DOHH2 (cell line): ENCODE measurements around the gene MGAT4B.

Experiments
- H3F3A ChIP-seq: fragments of 200-600 bp; sonication (generic), shearing (Covaris generic); 2 replicates; pipeline ENCODE4 v1.6.0; 2016; ENCODE audit warnings: antibody characterized with exemption, mild to moderate bottlenecking; ENCODE audit not compliant: control insufficient read depth, insufficient read depth
- H3K27ac ChIP-seq: fragments of 200-600 bp; sonication (generic); 2 replicates; pipeline ENCODE4 v1.5.1; 2014; ENCODE audit warnings: low read depth, mild to moderate bottlenecking, low read length, moderate library complexity
- H3K27me3 ChIP-seq: fragments of 200-600 bp; sonication (generic); 2 replicates; pipeline ENCODE4 v1.6.1; 2014; ENCODE audit warnings: mild to moderate bottlenecking, low read length, mixed read lengths; ENCODE audit not compliant: control insufficient read depth
- H3K36me3 ChIP-seq: fragments of 200-600 bp; sonication (generic); 2 replicates; pipeline ENCODE4 v1.6.1; 2014; ENCODE audit warnings: mild to moderate bottlenecking, low read length, moderate library complexity, mixed read lengths; ENCODE audit not compliant: control insufficient read depth
- H3K4me1 ChIP-seq: fragments of 200-600 bp; sonication (generic); 2 replicates; pipeline ENCODE4 v1.6.1; 2014; ENCODE audit warnings: mild to moderate bottlenecking, low read length, mixed read lengths; ENCODE audit not compliant: control insufficient read depth
- H3K4me2 ChIP-seq: fragments of 200-600 bp; sonication (generic); 2 replicates; pipeline ENCODE4 v1.6.0; 2014; ENCODE audit warnings: mild to moderate bottlenecking, low read length, moderate library complexity
- H3K4me3 ChIP-seq: fragments of 200-600 bp; sonication (generic); 2 replicates; pipeline ENCODE4 v1.5.1; 2014; ENCODE audit warnings: mild to moderate bottlenecking, low read length, mixed read lengths
- H3K79me2 ChIP-seq: fragments of 200-600 bp; sonication (generic); 2 replicates; pipeline ENCODE4 v1.6.1; 2014; ENCODE audit warnings: mild to moderate bottlenecking, low read length, mixed read lengths; ENCODE audit not compliant: control insufficient read depth
- H3K9me2 ChIP-seq: fragments of 200-600 bp; sonication (generic); replicated peaks from 2 replicates; pipeline ENCODE4 v1.6.1; 2014; ENCODE audit warnings: mild to moderate bottlenecking, low read length, mixed read lengths; ENCODE audit not compliant: control insufficient read depth
- H3K9me3 ChIP-seq: fragments of 200-600 bp; sonication (generic); 2 replicates; pipeline ENCODE4 v1.6.1; 2014; ENCODE audit warnings: antibody characterized with exemption, low read length, mixed read lengths; ENCODE audit not compliant: control insufficient read depth, insufficient read depth
- H4K20me1 ChIP-seq: fragments of 200-600 bp; sonication (generic); 2 replicates; pipeline ENCODE4 v1.6.0; 2014; ENCODE audit warnings: low read depth, mild to moderate bottlenecking, antibody characterized with exemption, low read length, moderate library complexity; ENCODE audit not compliant: control insufficient read depth, insufficient read depth
- EZH2phosphoT487 ChIP-seq: fragments of 200-600 bp; sonication (generic); IDR thresholded peaks from 2 replicates; pipeline ENCODE4 v1.6.1; 2017; ENCODE audit warnings: borderline replicate concordance, mild to moderate bottlenecking, antibody characterized with exemption, low read length, moderate library complexity, mixed read lengths
- TF ChIP-seq, protein P1 (sequence below): fragments of 200-600 bp; sonication (generic); IDR thresholded peaks from one replicate; pipeline ENCODE4 v1.5.1; 2014; ENCODE audit warnings: antibody characterized with exemption, mild to moderate bottlenecking, low read depth, low read length; ENCODE audit not compliant: poor library complexity, severe bottlenecking

The MGAT4B gene

DNA sequence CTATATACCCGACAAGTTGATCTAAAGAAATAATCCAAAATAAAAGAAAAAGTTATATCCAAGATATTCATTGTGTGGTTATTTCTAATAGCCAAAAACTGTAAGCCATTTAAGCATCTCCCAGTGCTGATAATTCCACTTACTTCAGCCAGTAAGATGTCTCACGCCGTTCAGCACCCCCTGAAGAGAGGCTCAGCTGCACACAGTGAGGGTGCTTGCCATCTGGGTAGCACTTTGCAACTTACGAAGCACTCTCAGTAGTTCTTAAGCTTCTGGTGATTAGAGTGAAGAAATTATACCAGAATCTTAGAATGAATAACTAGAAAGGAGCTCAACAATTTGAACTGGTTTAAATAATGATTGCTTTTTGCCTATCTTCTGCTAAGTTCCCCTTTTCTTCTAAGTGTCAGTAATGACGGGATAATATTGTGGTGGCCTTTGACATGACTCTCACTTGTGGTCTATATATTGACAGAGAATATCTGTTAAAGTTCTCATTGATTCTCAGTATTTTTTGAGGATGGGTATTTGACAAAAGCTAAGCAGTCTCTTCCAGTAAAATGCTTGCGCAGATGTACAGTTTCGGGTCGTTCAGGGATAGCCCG is 39.1 kb downstream of the MGAT4B start:
- H3K36me3 ChIP-seq: peaks cover 78% of the 10 kb centered on the region
- no peaks in the 10 kb centered on the region for H3K27me3 ChIP-seq
- peaks cover 14% of the 10 kb centered on the region for H4K20me1 ChIP-seq
- no peak for TF ChIP-seq EZH2phosphoT487
- TF ChIP-seq, protein P1, sequence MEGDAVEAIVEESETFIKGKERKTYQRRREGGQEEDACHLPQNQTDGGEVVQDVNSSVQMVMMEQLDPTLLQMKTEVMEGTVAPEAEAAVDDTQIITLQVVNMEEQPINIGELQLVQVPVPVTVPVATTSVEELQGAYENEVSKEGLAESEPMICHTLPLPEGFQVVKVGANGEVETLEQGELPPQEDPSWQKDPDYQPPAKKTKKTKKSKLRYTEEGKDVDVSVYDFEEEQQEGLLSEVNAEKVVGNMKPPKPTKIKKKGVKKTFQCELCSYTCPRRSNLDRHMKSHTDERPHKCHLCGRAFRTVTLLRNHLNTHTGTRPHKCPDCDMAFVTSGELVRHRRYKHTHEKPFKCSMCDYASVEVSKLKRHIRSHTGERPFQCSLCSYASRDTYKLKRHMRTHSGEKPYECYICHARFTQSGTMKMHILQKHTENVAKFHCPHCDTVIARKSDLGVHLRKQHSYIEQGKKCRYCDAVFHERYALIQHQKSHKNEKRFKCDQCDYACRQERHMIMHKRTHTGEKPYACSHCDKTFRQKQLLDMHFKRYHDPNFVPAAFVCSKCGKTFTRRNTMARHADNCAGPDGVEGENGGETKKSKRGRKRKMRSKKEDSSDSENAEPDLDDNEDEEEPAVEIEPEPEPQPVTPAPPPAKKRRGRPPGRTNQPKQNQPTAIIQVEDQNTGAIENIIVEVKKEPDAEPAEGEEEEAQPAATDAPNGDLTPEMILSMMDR: no peak
- no peaks in the 10 kb centered on the region for H3K9me2 ChIP-seq
- no peak overlapping the region for H3K27ac ChIP-seq
- peaks cover 4% of the 10 kb centered on the region for H3F3A ChIP-seq
- no peaks in the 10 kb centered on the region for H3K9me3 ChIP-seq
- no peak overlapping the region for H3K4me3 ChIP-seq
- peaks cover 60% of the 10 kb centered on the region for H3K79me2 ChIP-seq
- H3K4me1 ChIP-seq: peaks cover 11% of the 10 kb centered on the region
- H3K4me2 ChIP-seq: no peak overlapping the region

DNA sequence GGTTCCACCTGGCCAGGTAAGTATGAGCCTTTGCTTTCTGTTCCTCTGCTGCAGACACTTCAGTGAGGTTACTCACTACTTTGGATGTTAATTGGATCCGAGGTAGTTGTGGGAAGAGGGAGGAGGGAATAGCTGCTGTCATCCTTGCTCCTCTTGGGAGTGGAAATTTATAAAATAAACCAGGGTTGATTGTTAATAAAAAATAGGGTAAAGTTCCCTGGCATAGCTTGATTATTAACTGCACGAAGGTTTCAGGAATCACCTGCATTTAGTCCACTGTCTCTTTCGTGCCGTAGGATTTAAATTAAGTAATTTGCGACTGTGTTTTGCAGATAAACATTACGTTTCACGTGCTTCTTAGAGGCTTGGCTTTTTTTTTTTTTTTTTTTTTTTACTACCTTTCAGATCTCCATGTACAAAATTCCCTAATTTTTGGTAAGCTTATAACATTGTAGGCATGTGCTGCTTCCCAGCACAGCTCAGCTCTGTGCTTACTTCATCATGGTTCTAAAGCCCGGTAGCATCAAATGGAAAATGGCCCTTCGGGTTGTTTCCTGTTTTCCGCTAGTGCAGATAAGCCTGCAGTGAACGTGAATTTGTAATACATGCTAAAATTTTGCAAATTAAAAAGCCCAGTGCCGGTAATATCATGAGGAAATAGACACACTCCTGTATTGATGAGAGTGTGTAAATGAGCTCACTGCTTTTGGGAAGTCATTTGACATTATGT is 39.8 kb downstream of the MGAT4B start:
- Histone ChIP-seq H3K9me2 (no peaks in the 10 kb centered on the region), H4K20me1 (peaks cover 20% of the 10 kb centered on the region), H3K79me2 (peaks cover 67% of the 10 kb centered on the region), H3K4me1 (peaks cover 18% of the 10 kb centered on the region), H3K27me3 (no peaks in the 10 kb centered on the region), H3F3A (peaks cover 10% of the 10 kb centered on the region), H3K4me2 (no peak overlapping the region), H3K36me3 (peaks cover 73% of the 10 kb centered on the region), H3K9me3 (no peaks in the 10 kb centered on the region), H3K4me3 (no peak overlapping the region), H3K27ac (no peak overlapping the region)
- TF ChIP-seq, protein P1: no peak
- no peak for TF ChIP-seq EZH2phosphoT487

DNA sequence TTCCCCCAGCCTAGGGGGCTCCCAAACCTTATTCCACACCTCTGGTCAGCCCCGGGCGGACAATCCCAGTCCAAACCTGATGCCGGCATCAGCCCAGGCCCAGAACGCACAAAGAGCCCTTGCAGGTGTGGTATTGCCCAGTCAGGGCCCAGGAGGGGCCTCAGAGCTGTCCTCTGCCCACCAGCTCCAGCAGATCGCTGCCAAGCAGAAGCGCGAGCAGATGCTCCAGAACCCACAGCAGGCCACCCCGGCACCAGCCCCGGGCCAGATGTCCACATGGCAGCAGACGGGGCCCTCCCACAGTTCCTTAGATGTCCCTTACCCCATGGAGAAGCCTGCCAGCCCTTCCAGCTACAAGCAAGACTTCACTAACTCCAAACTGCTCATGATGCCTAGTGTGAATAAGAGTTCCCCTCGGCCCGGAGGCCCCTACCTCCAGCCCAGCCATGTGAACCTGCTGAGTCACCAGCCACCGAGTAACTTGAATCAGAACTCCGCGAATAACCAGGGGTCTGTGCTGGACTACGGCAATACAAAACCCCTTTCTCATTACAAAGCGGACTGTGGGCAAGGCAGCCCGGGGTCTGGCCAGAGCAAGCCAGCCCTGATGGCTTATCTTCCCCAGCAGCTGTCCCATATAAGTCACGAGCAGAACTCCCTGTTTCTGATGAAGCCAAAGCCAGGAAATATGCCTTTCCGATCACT is 40.5 kb downstream of the MGAT4B start:
- Histone ChIP-seq H3K27me3 (no peaks in the 10 kb centered on the region), H3K4me3 (no peak overlapping the region), H3K27ac (no peak overlapping the region), H3K36me3 (peaks cover 66% of the 10 kb centered on the region), H3K4me1 (peaks cover 25% of the 10 kb centered on the region), H3K9me3 (no peaks in the 10 kb centered on the region), H3K79me2 (peaks cover 74% of the 10 kb centered on the region), H3K4me2 (no peak overlapping the region), H3K9me2 (no peaks in the 10 kb centered on the region), H4K20me1 (peaks cover 20% of the 10 kb centered on the region), H3F3A (peaks cover 12% of the 10 kb centered on the region)
- no peak for TF ChIP-seq EZH2phosphoT487
- TF ChIP-seq, protein P1: no peak
